GM21529 (cell line): ENCODE results near the gene PSD4.

Source experiments
- ATAC-seq: cut with Tn5 transposase; IDR thresholded peaks from one replicate; pipeline ENCODE4 v1.9.1; 2021; ENCODE audit not compliant: unreplicated experiment

Gene PSD4

DNA sequence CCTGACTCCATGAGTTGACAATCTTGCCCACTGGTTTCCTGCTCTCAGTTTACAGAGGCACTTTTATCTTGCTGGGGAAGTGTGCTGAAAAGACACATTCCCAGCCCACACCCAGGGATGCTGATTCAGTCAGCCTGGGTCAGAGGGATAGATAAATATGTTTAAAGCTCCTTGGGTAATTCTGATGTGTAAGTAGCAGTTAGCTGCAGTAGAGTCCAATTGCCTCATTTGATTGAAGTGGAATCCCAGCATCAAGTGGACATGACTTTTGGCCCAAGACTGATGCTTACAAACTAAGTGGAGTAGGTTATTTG, 29.4 kb downstream of the PSD4 start:
- ATAC-seq: no peak

DNA sequence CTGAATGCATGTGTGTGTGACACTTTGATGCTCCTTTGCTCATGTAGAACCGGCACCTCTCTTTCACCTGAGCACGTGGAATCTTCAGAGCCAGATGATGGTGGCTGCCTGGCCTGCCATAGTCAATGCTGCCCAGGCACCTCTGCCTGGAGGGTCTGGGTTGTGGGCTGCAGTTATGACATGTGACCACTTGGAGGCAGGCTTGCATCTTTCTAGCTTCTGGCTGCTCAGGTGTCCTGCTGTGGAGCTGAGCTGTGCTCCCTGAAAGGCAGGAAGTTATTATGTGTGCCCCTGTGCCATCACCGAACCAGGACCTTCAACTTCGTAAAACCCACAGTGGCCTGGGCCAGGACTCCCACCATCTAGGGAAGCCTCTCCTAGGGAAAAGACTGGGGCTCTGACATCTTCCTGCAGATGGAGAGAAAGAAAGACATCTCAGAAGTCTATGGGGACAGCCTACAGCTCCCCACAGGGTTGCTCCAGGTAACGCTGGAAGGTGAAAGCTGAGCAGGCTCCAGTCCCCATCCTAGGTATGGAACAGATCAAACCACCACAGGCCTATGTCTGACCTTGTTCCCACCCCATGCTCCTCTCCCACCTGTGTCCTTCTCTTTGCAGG, 30.2 kb downstream of the PSD4 start:
- ATAC-seq: peak; percentile 82

DNA sequence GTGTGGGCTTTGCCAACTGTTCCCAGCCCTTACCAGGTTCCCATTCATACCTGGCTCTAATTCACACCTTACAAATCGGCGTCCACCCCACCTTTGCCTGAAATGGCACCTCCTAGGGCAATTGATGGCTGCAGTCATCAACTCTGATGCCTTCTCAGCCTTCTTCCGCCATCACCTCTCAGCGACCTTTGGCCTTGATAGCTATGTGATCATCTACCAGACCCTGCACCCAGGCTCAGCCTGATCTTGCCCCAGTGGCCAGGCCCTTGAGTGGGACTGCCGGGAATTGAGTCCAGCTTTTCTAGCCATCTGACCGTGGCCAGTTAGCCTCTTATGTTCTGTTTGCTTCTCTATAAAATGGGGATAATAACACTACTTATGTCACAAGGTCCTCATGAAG, 32.5 kb downstream of the PSD4 start:
- no peak for ATAC-seq

DNA sequence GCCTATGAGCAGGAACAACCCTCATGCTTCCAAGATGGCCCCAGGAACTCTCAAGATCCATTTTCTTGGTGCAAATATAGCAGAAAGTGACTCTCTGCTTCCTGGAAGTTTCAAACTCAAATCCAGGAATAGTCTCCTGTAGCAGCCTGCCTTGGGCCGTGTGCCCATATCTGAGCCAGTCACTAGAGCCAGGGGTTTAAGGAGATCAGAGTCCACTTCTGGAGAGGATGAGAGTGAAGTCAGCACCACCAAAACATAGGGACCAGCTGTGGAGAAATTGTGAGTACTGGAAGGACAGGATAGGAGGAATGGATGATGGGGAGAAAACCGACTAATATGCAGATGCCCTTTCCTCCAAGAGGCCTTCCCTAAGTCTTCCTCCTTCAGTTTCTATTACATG, 33.2 kb downstream of the PSD4 start:
- ATAC-seq: no peak

DNA sequence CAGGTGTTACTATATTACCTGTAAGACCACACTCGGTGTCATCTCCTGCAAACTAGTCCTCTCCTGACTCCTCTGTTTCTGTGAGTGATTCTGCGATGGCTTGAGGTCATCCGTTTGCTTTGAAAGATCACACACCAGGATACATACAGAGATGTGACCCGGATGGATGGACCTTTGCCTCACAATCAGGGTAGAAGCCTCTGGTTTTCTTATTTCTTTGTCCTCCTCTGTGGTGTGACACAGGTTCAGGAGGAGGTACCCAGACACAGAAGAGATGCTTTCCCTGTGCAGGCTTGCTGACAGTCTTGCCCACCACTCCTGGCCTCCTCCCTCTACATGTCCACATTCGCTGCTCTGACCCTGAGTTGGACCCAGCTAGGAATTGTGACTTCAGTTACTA, 34.6 kb downstream of the PSD4 start:
- no peak for ATAC-seq

DNA sequence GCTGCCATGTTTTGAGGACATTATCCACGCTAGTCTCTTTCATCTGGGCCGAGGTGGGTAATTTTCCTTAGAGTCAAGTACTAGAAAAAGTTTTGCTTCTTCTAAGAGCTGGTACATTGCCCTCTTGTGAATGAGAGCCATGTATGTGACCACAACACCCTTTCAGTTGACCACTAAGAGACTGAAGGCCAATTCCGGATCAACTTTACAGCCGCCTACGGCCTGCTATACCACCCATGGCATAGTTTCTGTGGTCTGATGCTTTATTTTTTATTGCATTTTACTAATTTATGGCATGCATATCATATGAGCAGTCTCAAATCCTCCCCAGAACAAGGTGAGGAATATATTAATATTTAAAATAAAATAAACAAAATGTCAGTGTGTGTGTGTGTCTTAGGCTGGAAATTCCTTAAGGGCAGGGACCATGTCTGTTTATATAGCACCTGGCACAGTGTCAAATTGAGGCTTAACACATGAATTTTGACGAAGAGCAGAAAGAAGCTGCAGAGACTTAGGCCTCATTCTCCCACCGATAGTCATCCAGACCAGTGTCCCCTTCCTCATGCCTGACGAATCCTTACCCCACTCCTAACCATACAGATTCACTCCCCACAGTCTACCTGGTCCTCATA, 35.4 kb downstream of the PSD4 start:
- no peak for ATAC-seq

DNA sequence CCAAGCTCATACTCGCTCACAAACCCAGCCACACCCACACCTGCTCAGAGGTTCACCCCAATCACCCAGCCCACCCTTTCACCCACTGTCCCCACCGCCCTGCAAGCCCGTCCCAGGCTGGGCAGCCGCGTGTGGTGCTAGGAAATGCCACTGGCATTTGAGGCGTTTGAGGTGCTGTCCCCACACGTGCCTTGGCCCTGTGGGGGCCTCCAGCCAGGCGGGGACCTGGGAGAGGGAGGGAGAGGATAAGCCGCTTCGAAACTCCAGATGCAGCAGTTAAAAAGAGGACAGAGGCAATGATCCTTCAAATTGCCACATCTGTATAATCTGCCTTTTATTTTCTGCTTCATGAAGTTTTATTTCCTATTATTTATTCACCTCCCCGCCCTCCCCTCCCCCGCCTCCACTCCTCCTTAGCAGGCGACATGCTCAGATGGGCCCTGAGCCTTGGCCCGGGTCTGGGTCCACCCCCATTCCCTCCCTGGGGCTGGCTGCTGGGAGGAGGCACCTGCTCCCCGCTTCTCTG, 35.9 kb downstream of the PSD4 start:
- no peak for ATAC-seq

DNA sequence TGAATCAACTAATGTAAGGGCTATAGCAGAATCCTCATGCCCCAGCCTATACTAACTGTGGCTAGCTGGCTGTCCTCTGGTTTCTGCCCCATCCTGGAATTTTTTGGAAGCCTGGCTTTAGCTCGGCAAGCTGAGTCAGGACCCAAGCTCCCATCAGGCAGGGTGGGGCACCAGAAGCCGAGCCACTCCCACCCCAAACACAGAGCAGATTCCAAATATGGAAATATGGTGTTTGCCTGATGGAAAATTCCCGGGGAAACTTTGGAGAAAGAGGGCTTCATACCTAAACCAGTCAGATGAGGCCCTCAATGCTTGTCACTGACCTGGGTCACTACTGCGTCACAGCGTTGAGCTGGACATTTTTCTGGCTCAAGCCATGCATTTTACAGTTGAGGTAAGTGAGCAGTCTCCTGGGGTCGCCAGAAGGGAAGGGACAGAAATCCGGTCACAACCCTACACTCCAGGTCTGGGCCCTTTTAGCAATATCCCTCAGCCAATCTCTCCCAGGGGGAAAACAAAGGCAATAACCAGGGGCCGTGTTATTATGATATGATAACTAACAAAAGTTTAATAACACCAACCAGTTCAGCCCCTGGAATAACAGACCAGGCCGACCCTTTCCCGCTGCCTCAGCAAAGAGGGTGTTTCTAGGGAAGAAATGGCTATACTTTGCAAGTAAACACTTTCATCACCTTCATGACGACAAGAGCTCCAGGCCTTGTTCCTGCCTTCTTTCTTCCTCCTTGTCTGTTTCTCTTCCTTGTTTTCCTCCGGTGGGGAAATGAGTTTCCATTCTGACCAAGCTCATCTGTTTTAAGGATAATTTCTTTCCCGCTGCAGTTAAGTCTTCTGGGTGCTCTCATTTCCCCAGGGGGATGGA, 37.7 kb downstream of the PSD4 start:
- no peak for ATAC-seq

DNA sequence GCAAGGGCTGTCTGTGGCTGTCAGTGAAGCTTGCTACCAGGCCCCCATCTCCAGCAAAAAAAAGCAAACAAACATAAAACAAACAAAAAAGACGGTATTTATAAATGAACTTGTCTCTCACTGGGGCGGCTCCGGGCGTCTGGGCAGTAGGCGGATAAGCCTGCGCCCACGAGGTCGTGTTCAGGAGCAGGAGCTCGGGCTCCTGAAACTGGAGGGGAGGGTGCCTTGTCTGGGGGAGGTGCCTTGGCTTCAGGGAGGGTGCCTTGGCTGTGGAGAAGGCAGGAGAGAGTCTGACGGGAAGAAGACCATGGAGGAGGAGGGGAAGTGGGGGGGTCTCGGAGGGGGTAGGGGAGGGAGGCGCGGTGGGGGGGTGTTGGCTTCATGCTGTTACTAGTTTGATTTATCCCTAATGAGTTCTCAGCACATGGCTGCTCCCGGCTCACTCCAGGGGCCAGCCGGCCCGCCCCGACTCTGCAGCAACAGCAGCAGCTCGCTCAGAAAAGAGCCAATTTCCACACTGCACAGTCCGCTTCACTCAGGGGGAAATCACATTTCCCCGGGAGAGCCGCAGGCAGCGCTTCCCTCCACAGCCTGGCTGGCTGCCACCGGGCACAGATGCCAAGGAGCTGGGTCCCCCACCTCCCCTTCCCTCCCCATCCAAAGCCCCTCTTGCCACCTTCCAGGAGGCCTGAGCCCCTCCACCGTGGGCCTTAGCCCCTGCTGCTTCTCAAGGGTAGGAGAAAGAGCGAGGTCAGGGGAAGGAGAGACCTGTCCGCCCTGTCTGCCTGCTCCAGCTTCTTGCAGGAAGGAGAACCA, 38.7 kb downstream of the PSD4 start:
- no peak for ATAC-seq

DNA sequence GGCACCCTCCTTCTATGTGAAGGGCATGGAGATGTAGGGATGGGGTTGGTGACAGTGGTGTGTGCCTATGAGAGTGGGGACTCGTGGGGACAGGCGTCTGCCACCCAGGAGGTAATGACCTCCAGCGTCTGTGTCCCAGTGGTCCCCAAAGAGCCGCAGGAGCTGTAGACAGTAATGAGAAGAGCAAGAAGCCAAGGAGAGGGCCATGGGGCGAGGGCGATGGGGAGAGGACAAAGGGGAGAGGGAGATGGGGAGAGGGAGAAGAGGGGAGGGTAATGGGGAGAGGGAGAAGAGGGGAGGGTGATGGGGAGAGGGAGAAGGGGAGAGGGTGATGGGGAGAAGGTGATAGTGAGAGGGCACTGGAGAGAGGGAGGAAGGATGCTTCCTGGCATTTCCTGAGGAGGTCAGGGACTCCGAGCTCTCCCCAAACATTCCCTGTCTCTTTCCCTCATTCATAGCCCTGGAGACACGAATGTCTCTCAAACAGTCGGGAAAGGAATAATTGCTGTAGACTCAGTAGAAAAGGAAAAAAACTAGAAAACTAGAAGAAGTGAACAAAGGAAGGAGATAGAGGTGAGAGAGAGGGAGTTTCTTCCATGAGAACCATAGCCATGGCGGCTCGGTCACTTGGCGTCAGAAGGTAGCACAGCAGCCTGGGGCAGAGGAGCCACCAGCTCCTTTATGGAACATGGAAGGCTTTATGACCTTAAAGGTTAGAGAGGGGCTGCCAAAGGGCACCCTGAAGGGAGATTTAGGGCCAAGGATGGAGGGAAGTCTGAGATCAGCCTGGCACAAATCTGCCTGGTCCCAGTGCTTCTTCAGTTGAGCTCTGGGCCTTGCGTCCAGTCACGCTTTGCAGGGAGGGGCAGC, 39.5 kb downstream of the PSD4 start:
- ATAC-seq: no peak

DNA sequence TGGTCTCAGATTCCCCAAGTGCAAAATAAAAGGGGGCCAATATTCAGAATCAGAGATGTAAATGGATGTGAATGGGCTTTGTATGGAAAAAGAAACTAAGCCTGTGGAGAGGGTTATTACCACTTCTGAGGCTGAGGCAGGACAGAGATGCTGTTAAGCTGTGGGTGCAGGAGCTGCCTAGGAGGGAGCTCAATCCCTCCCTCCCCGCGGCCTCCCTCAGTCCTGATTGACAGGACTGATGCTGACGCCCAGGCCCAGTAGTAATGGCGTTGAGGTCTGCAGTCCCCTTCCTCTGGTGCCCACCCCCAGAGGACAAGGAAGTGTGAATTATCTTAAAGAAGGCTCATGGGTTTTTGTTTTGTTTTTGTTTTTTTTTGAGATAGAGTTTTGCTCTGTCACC, 40.4 kb downstream of the PSD4 start:
- ATAC-seq: no peak

DNA sequence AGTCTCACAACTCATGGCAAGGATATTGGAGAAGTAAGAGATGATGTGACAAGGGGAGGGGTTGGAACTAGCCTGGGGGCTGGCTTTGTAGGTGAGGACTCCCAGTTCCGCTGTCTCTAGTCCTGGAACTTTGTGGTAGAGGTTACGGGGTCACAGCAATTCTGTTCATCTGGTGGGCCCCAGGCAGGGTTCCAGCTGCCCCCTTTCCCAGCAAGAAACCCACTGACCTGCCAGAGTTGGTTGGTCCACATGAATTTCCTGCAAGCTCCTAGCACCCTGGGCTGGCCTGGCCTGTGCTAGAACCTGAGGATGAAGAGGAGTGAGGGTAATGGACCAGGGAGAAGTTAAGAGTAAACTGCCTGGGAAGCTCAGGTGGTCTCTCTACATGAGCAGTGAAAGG, 41.3 kb downstream of the PSD4 start:
- ATAC-seq: no peak

DNA sequence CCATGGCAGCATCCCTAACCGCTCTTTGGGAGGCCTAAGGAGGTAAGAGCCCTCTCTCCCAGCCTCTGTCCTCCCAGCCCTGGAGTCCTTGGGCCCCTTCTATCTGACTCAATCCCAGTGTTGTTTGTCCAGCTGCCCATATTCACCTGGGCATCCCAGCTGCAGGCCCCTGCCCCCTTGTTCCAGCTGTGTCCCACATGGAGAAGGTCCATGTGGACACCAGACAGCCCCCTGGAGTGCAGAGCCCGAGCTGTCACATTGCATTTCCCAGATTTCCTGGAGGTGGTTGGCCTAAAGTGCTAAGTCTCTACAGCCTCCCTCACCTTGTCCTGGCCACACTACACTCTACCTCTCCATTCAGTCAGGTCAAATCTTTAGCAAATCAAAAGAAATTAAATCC, 42.5 kb downstream of the PSD4 start:
- ATAC-seq: no peak

DNA sequence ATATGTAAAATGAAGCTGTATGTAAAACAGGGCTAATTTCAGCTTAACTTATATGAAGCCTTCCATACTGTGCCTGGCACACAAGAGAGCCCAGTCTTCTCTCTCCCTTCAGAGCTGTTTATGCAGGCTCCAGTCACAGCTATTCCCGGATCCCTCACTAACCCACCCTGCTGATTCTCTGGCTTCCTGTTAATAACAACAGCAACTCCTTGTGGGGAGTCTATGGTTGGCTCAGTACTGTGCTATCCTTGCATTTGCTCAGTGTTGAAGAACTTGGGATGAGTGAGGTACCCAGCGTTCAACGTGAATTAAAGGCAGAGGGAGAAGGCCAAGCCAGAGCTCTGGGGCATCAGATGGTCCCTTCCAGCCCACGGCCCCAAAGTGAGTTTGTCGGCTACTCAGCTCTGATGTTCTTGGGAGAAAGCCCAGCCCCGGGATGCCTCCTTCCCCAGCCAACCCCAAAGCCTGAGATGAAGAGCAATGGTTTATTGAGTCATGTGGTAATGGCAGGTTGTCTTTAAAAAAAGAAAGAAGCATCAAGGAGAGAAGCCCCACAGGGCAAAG, 43.2 kb downstream of the PSD4 start:
- no peak for ATAC-seq

DNA sequence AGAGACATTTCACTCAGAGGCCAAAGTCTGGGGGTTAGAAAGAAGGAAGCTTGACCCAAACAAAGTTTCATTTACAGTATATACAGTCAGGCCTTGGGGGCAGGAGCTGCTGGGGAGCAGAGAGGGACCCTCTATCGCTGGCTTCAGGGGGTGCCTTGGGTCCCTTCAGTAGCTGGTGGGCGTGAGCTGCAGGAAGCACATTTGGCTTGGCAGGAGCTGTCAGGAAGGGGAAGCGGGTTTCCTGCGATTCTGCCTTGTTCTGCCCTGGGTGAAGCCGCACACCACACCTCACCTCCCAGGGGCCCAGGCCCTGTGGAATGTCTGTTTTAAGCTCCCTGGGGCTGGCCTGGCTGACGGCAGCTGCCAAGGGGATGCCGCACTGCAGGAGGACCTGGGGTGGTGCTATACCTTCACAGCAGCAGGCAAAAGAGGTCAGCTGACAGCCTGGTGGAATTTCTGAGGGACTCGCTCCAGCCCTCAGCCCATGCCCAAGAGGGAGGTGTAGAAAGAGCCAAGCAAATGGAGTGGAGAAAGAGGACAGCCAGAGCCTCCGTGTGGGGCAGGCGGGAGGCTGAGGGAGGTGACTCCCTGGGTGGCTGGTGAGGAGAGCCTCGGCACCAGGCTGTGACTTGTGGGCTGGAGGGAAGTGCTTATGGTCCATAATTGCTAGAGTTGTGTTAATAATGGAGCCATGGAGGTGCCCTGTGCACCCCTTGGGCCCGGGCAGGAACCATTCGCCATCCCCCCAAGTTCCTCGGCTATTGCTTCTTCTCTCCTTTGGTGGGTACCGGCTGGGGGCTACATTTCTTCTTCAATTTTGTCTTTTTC, 43.9 kb downstream of the PSD4 start:
- no peak for ATAC-seq

DNA sequence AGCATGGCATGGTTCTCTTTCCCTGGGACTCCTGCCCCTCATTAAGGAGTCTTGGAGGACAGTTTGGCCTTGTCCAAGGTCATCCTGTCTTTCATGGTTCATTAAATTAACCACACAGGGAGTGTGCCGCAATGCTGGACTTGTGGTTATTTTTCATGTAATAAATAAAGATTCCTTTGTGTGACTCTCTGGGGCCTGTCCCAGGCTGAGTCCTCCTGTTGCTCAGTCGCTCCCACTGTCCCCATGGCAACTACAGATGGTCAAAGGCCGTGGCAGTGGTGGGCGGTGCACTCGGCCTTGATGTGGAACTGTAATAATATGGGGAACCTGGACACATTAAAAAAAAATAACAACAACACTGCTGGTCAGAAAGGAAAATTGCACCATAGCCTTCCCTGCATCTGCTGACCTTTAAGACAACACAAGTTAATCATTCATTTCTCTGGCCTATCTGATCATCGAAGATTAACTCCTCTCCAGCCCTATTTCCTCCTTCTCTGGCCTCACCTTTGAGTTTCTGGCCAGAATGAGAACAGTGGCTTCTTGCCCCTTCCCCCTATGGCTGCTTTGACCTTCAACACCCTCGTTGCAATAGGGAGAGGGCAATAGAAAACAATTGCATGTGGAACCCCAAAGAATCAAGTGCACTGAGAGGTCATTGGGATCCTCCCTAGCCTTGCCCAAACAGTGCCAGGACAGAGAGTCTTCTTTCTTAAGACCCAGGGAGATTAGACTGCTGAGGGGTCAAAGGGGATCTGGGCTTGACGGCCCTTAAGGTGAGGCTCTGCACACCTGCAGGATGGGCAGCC, 44.7 kb downstream of the PSD4 start:
- ATAC-seq: no peak

DNA sequence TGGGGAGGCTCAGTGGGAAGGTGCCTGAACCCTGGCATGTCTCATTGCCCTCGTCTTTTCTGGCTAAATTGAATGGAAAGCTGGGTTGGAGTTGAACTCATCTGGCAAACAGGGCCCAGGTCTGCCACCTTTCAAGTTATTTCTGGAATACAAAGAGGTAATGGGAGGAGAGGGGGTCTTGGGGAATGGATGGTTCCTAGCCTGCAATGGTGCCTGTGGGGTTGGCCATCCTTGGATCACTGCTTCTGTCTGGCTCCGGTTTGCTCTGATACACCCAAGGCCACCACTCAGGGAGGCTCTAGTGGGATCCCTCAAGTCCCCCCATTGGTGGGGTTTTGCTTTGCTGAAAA, 45.3 kb downstream of the PSD4 start:
- ATAC-seq: no peak

DNA sequence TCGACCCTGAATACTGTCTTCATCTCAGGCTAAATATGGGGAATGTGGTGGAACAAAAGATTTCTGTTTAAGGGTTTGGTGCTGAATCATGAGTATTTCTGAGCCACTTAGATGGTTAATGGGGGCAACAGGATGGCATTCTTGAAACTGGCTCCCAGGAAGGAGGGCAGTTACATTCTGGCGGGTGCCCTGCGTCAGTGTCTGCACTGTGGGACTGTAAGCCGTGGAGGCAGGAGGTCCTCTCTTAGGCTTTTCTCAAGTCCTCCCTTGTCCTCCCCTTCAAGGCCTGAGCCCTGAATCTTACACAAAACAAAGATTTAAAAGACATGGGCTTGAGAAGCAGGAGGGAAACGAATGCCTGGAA, 45.7 kb downstream of the PSD4 start:
- no peak for ATAC-seq
